Psoas muscle (tissue), 8 donors: ENCODE results near the gene PRRX1. TPM values are rescaled to one million over a fixed set of nuclear protein-coding genes. Genes with fewer than 3 reads are reported as not detected.

Experiments
- ATAC-seq, 4 donors: fragments of 200-7000 bp; cut with Tn5 transposase; one replicate each; pipeline ENCODE4 v1.9.1; 2020; ENCODE audit warnings: moderate library complexity in 3 of 4, mild to moderate bottlenecking in 2 of 4
- DNase-seq, 2 donors: peaks; one replicate each; pipeline ENCODE4 v3.0.0-alpha.2; 2020
- H3K27ac ChIP-seq: fragments of 200-600 bp; one replicate; pipeline ENCODE4 v1.8.0; 2022
- H3K27me3 ChIP-seq, 3 donors: fragments of 200-600 bp in 1 of 3; one replicate each; pipeline versions ENCODE4 v1.6.1 to v1.8.0; 2013 to 2022; ENCODE audit warnings: low read length in 2 of 3, mild to moderate bottlenecking in 2 of 3, moderate library complexity in 1 of 3; ENCODE audit not compliant: insufficient read depth in 3 of 3
- H3K36me3 ChIP-seq, 2 donors: fragments of 200-600 bp in 1 of 2; one replicate each; pipeline versions ENCODE4 v1.6.1 to v1.8.0; 2013 to 2022; ENCODE audit warnings: low read depth in 1 of 2, mild to moderate bottlenecking in 1 of 2, moderate library complexity in 1 of 2; ENCODE audit not compliant: insufficient read depth in 1 of 2
- H3K4me1 ChIP-seq: fragments of 200-600 bp; one replicate; pipeline ENCODE4 v1.8.0; 2022
- H3K4me3 ChIP-seq: fragments of 200-600 bp; one replicate; pipeline ENCODE4 v1.8.0; 2022; ENCODE audit warnings: mild to moderate bottlenecking
- H3K9me3 ChIP-seq: fragments of 200-600 bp; one replicate; pipeline ENCODE4 v1.8.0; 2022
- whole genome bisulfite sequencing, 3 donors: extraction: QIAGEN DNeasy Blood & Tissue Kit; methylation state at CpG; one replicate each; pipeline versions ENCODE4 v1.1.6 to v1.1.7; 2013; 5-methylcytosine and 5-hydroxymethylcytosine counted together
- intact Hi-C, 2 donors: fragments of 100-400 bp; cut with DNase I; formaldehyde crosslinking; loops; one replicate each; pipeline versions ENCODE4 v1.11.0 to v1.14.2; 2022
- polyA plus RNA-seq, 3 donors: library from polyadenylated mRNA; stranded (reverse); fragments of 200-250 nt; gene quantifications; one replicate each; pipeline ENCODE4 v1.2.3, GENCODE V29; 2013
- total RNA-seq, 4 donors: library from RNA; stranded (reverse); fragmentation: NEBNext Ultra II Directional in 2 of 4; extraction: Animal tissue kit (Norgen Biotek cat#: 25700) in 2 of 4; gene quantifications; one replicate each; pipeline versions ENCODE4 v1.2.1 to v1.2.4, GENCODE V29; 2021 to 2023
- TF ChIP-seq, protein P1 (sequence below): fragments of 200-600 bp; IDR thresholded peaks from one replicate; pipeline ENCODE4 v1.8.0; 2022; ENCODE audit warnings: antibody characterized with exemption
- donor health status: healthy with polysubstance abuse.
- donor health status: DM: no; HTN: no; CAD: no; lungs with moderate emphysema.
- donor health status: Bipolar disorder and iron deficiency.
- donor health status: healthy.
- donor health status: DM: yes; HTN: yes; CAD: no.
- donor health status: DM: no; HTN: no; CAD: no.
- donor health status: DM: no; HTN: no; CAD: no.
- donor health status: DM: yes; HTN: yes; CAD: no.

The PRRX1 gene
- total and polyA plus RNA-seq, 7 donors: 27.7 to 256 (median 64.1) TPM

GRCh38 chr1:170696591-170697290 lies 32.8 kb downstream of the PRRX1 start:
- H3K4me1 ChIP-seq: peaks cover 80% of the 10 kb centered on the region
- H3K36me3 ChIP-seq: no peaks in the 10 kb centered on the region
- intact Hi-C loops: no loop called here
- H3K9me3 ChIP-seq: no peaks in the 10 kb centered on the region
- peak overlapping the region; percentile 82 for H3K27ac ChIP-seq
- peak overlapping the region; percentile 5 for H3K4me3 ChIP-seq
- TF ChIP-seq, protein P1, sequence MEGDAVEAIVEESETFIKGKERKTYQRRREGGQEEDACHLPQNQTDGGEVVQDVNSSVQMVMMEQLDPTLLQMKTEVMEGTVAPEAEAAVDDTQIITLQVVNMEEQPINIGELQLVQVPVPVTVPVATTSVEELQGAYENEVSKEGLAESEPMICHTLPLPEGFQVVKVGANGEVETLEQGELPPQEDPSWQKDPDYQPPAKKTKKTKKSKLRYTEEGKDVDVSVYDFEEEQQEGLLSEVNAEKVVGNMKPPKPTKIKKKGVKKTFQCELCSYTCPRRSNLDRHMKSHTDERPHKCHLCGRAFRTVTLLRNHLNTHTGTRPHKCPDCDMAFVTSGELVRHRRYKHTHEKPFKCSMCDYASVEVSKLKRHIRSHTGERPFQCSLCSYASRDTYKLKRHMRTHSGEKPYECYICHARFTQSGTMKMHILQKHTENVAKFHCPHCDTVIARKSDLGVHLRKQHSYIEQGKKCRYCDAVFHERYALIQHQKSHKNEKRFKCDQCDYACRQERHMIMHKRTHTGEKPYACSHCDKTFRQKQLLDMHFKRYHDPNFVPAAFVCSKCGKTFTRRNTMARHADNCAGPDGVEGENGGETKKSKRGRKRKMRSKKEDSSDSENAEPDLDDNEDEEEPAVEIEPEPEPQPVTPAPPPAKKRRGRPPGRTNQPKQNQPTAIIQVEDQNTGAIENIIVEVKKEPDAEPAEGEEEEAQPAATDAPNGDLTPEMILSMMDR: no peak
- ATAC-seq: no peak
- 21 to 35% (median 24%) methylated on average over 6 of the region's 6 CpGs for WGBS, 3 donors
- DNase-seq: no peak
- H3K27me3 ChIP-seq: no peaks in the 10 kb centered on the region

GRCh38 chr1:170697316-170697715 lies 33.4 kb downstream of the PRRX1 start:
- intact Hi-C loops: no loop called here
- ATAC-seq: no peak
- Histone ChIP-seq H3K4me3 (no peak overlapping the region), H3K9me3 (no peaks in the 10 kb centered on the region), H3K36me3 (no peaks in the 10 kb centered on the region), H3K27ac (peak overlapping the region; percentile 82), H3K27me3 (no peaks in the 10 kb centered on the region), H3K4me1 (peaks cover 76% of the 10 kb centered on the region)
- DNase-seq: no peak
- TF ChIP-seq, protein P1: no peak

- H3K27ac ChIP-seq: peak overlapping the region; percentile 73
- no peaks in the 10 kb centered on the region for H3K27me3 ChIP-seq
- no peaks in the 10 kb centered on the region for H3K9me3 ChIP-seq
- H3K4me1 ChIP-seq: peaks cover 66% of the 10 kb centered on the region
- intact Hi-C loops: no loop called here
- TF ChIP-seq, protein P1: no peak
- peak overlapping the region; percentile 37 for H3K4me3 ChIP-seq
- DNase-seq (no peak), ATAC-seq (peak; percentile 58 to 76 (median 72))
- no peaks in the 10 kb centered on the region for H3K36me3 ChIP-seq
- WGBS, 3 donors: 30 to 38% (median 36%) methylated on average over 11 of the region's 11 CpGs
Observed at GRCh38 chr1:170698301-170699275, 34.7 kb downstream of the PRRX1 start.

DNA sequence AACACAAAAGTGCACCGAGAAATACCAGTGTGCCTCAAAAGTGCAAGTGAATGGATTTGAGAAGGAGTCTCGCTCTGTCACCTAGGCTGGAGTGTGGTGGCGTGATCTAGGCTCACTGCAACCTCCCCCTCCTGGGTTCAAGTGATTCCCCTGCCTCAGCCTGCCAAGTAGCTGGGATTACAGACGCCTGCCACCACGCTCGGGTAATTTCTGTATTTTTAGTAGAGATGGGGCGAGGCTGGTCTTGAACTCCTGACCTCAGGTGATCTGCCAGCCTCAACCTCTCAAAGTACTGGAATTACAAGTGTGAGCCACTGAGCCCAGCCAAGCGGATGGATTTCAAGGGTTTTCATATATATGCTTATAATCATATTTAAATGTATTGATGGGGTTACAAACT lies 35.8 kb downstream of the PRRX1 start:
- intact Hi-C loops: no loop called here
- ATAC-seq: peak in 1 of 4 donors; percentile 8
- WGBS, 3 donors: 46 to 73% (median 56%) methylated on average over 8 of the region's 8 CpGs
- Histone ChIP-seq H3K36me3 (no peaks in the 10 kb centered on the region), H3K4me3 (no peak overlapping the region), H3K4me1 (peaks cover 58% of the 10 kb centered on the region), H3K9me3 (no peaks in the 10 kb centered on the region), H3K27me3 (no peaks in the 10 kb centered on the region), H3K27ac (peak overlapping the region; percentile 73)
- no peak for DNase-seq
- TF ChIP-seq, protein P1: no peak
